Measurements from ENCODE around the gene FAM135A. TPM values are rescaled to one million over a fixed set of nuclear protein-coding genes. Genes with fewer than 3 reads are reported as not detected.

FAM135A gene
- total and polyA plus RNA-seq, 9 of the 15 experiments (the other 6 are each of a cell fraction or from before 2014, with no cell fraction given) = 7.4 to 32.9 (median 19.2) TPM

DNA sequence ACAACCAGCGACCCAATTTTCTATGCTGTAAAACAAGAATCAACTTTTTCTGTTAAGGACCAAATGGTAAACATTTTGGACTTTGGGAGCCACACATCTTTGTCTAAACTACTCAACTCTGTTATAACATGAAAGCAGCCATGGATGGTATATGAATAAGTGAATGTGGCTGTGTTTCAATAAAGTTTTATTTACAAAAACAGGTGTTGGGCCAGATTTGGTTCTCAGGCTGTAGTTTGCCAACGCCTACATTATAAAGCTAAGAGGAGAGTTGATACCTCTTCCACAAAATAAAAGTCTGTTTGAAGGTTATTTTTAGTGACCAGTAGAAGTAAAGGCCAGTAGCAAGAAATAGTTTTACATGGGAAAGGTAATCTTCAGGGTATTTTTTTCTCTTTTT, 93.0 kb downstream of the FAM135A start:
- FAIRE-seq = no peak
- H3K4me1 ChIP-seq (replicated peaks in 1 of 2; ENCODE audit: control insufficient read depth in 2 of 2, insufficient read depth in 2 of 2, low read length in 2 of 2) = no peaks in the 10 kb centered on the region
- no peak overlapping the region for H3K27ac ChIP-seq (ENCODE audit: extremely low read depth, low read depth, low read length)
- intact Hi-C loops (cut with micrococcal nuclease) = no loop called here
- CTCF ChIA-PET (ENCODE audit: low intra/inter-chr PET ratio) = interaction anchor here (0.6 kb wide), 1 partner anchor 55 kb away, joined by 3 read pairs; no protein-coding TSS in a partner anchor
- no peak overlapping the region for H3K4me3 ChIP-seq
- POLR2A ChIA-PET = interaction anchor here (0.6 to 1.2 kb wide), 2 partner anchors 92 to 209 kb away, joined by 3 read pairs; no protein-coding TSS in a partner anchor
- no peaks in the 10 kb centered on the region for H3K79me2 ChIP-seq (ENCODE audit: control insufficient read depth, insufficient read depth, low read length)
- no peaks in the 10 kb centered on the region for H3K9me1 ChIP-seq (ENCODE audit: control insufficient read depth, insufficient read depth, low read length)
- H2AFZ ChIP-seq (ENCODE audit: low read depth, low read length) = no peak overlapping the region
- peaks cover 42% of the 10 kb centered on the region for H3K36me3 ChIP-seq (ENCODE audit: control insufficient read depth, insufficient read depth, low read length)
- no peaks in the 10 kb centered on the region for H4K20me1 ChIP-seq (replicated peaks; ENCODE audit: control insufficient read depth, insufficient read depth, low read length)
- no peak overlapping the region for H3K4me2 ChIP-seq (ENCODE audit: insufficient read depth, low read length)
- 87% methylated on average over 2 of the region's 2 CpGs for WGBS (ENCODE audit: insufficient coverage, low coverage, missing lambda C conversion rate)
- no peak for TF ChIP-seq ZNF253 (CRISPR knock-in tag; conservative IDR thresholded peaks at IDR 0.05)
- TF ChIP-seq, protein P1, sequence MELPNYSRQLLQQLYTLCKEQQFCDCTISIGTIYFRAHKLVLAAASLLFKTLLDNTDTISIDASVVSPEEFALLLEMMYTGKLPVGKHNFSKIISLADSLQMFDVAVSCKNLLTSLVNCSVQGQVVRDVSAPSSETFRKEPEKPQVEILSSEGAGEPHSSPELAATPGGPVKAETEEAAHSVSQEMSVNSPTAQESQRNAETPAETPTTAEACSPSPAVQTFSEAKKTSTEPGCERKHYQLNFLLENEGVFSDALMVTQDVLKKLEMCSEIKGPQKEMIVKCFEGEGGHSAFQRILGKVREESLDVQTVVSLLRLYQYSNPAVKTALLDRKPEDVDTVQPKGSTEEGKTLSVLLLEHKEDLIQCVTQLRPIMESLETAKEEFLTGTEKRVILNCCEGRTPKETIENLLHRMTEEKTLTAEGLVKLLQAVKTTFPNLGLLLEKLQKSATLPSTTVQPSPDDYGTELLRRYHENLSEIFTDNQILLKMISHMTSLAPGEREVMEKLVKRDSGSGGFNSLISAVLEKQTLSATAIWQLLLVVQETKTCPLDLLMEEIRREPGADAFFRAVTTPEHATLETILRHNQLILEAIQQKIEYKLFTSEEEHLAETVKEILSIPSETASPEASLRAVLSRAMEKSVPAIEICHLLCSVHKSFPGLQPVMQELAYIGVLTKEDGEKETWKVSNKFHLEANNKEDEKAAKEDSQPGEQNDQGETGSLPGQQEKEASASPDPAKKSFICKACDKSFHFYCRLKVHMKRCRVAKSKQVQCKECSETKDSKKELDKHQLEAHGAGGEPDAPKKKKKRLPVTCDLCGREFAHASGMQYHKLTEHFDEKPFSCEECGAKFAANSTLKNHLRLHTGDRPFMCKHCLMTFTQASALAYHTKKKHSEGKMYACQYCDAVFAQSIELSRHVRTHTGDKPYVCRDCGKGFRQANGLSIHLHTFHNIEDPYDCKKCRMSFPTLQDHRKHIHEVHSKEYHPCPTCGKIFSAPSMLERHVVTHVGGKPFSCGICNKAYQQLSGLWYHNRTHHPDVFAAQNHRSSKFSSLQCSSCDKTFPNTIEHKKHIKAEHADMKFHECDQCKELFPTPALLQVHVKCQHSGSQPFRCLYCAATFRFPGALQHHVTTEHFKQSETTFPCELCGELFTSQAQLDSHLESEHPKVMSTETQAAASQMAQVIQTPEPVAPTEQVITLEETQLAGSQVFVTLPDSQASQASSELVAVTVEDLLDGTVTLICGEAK (IDR thresholded peaks at IDR 0.05) = peak; percentile 90
- TF ChIP-seq, protein P1 (CRISPR knock-in tag; IDR thresholded peaks at IDR 0.05) = peak; percentile 90
- H3K27me3 ChIP-seq (ENCODE audit: control insufficient read depth in 2 of 2, insufficient read depth in 2 of 2, low read length in 2 of 2) = no peaks in the 10 kb centered on the region
- in situ Hi-C loops (cut with MboI) = no loop called here
- H3K9me3 ChIP-seq (replicated peaks; ENCODE audit: control insufficient read depth, insufficient read depth, low read depth, low read length) = peaks cover 6% of the 10 kb centered on the region; the same call in 1 of the 2 replicates
- DNase-seq (ENCODE audit: extremely low read depth in 1 of 4, low spot score in 3 of 4) = no peak
- no TSS peak for BruUV-seq (replicated peaks)
- no peak overlapping the region for H3K9ac ChIP-seq (ENCODE audit: insufficient read depth in 1 of 2, low read depth in 2 of 2, low read length in 2 of 2)
- no peak for ATAC-seq
